HG03575 (cell line): ENCODE measurements around the gene GABRD.

Source experiments
- ATAC-seq: cut with Tn5 transposase; IDR thresholded peaks from one replicate; pipeline ENCODE4 v1.9.1; 2021; ENCODE audit not compliant: unreplicated experiment, insufficient number of reproducible peaks, low FRiP score; ENCODE audit errors: extremely low read depth

The GABRD gene

DNA sequence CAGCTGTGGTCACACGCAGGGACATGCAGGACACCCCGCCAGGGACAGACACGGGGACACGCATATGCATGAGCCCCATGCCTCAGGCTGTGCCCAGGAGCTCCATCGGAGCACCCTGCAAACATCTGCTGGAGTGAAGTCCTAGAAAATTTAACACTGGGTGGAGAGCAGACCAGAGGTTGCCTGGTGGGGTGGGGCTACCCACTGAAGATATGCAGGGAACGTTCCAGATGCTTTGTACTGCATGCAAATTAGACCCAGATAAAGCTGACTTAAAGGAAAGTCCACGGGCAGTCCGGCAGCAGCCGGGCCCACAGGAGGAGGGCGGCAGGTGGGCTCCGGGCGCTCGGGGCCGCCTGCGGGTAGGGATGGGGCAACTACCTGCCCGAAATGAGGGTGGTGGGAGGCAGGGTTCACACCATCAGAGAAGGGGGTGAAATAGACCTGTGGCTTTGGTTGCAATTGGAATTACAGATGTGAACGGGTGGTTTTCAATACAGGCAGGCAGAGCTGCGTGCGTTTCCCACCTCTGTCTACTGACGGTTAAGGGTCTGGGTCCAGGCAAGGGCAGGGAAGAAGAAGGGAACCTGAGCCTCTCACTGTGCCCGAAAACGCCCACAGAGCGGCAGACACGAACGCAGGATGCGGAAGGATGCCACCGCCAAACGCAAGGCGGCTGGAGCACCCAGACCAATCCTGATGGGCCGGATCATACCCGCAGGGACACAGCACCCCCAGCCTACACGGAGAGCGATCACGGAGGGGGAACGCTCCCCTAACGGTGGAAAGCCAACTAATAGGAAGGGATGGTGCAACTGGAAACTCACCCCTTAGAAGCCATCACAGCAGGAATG, 36.5 kb upstream of the GABRD start:
- ATAC-seq: no peak

GRCh38 chr1:1984560-1985070, 34.5 kb upstream of the GABRD start:
- ATAC-seq: no peak

GRCh38 chr1:1985375-1986050, 33.6 kb upstream of the GABRD start:
- ATAC-seq: no peak

GRCh38 chr1:1986451-1987141, 32.5 kb upstream of the GABRD start:
- no peak for ATAC-seq

- ATAC-seq: no peak
Observed at GRCh38 chr1:1987142-1987510, 32.0 kb upstream of the GABRD start.

- no peak for ATAC-seq
Observed at GRCh38 chr1:1988061-1988945, 30.8 kb upstream of the GABRD start.

DNA sequence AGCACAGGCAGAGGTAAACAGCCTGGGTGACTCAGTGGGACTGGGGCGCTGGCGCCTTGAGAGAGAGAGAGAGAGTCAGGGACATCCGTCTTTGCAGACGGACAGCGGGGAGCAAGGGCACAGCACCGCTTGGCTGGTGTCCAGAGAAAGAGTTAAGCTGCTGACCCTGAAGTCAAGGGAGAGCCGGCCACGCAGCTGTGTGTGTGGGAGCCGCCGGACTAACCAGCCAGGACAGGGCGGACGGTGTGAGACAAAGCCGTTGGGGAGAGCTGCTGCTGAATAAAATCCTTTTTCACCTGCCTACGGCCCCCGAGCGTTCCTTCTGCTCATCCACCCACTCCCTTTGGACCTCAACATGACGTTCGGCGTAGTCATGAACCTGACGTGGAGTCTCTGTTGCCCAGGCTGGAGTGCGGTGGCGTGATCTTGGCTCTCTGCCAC, 30.0 kb upstream of the GABRD start:
- ATAC-seq: no peak

- no peak for ATAC-seq
Observed at GRCh38 chr1:1989789-1990188, 29.4 kb upstream of the GABRD start.

DNA sequence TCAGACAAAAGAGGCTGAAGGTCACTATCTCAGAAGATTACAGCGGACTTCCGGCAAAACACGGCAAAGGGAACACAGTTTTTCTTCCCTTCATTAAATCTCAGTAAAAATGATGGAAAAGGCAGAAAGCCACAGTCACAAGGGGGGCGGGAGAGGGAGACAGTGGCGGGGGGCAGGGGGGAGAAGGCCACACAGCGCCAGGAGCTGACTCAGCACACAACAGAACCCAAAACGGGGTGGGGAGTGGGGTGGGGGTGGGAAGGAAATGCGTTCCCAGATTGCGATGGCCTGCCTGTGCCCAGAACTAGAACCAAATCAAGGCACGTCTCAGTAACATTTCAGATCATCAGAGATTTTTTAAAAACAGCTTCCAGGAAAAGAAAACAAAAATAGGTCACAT, 28.9 kb upstream of the GABRD start:
- ATAC-seq: no peak

DNA sequence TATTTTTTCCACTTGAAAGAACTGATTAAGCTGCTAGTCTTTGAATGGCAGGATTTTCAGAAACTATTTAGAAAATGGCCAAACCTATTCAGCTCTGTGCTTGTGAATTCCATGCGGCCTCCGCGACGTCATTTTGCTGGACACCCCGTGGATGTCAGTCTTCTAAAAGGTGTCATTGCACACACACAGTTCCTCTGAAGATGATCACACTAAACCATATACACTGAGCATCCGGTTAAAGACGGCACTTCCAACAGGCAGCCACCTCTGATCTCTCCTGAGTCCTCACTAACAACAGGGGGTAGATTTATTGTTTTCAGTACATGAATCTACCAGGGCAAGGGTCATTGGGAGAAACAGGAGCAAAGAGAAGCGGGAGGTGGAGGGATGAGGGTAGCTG, 24.6 kb upstream of the GABRD start:
- no peak for ATAC-seq

- no peak for ATAC-seq
Observed at GRCh38 chr1:1996207-1996651, 22.9 kb upstream of the GABRD start.

DNA sequence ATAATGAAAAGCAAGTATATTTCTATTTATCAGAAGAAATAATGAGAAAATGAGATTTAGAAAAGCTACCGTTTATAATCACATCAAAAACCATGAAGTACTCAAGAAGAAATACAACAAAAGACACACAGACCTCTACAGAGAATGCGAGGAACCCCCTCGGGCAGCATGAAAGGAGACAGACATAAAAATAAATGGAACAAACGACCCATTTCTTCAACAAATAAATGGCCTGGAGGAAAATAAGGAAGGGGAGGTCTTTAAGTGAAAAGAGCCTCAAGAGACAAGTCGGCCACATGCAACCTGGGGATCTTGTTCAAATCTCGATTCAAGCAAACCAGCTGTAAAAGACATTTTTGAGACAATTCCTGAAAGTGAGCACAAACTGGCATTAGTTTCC, 21.6 kb upstream of the GABRD start:
- no peak for ATAC-seq

DNA sequence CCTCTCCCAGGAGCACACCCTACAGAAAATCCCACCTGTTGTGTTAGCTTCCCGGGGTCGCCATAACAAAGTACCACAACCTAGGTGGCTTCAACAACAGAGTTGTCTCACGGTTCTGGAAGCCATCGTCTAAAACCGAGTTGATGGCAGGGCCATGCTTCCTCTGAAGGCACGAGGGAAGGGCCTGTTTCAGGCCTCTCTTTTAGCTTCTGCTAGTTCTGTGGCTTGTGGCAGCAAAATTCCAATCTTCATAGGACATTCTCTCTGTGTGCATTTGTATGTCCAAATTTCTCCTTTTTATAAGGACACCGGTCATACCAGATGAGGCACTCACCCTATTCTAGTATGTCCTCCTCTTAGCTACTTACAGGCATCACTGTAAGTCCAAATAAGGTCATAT, 18.7 kb upstream of the GABRD start:
- ATAC-seq: no peak

DNA sequence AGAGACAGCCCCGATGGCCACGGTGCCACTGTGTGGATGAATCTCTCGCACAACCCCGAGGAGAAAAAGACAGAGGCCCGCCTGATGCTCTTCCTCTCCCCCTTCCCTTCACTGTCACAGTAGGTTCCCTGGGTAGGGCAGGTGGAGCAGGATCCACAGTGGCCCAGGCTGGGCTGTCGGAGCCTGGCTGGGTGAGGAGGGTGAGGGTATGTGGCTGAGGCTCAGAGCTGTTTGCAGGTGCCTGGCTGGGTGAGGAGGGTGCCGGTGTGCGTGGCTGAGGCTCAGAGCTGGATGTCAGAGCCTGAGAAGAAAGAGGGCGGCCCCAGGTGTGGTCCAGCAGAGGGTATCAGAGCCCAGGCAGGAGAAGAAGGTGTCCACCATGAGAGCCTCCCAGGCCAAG, 18.3 kb upstream of the GABRD start:
- no peak for ATAC-seq

- no peak for ATAC-seq
Observed at GRCh38 chr1:2001773-2002411, 17.3 kb upstream of the GABRD start.

GRCh38 chr1:2003541-2004131, 15.5 kb upstream of the GABRD start, which contains the start of gene CFAP74:
CFAP74 (minus strand) TSS chr1:2003786; CDS start chr1:1990956, 12,830 bp downstream.
- no peak for ATAC-seq

DNA sequence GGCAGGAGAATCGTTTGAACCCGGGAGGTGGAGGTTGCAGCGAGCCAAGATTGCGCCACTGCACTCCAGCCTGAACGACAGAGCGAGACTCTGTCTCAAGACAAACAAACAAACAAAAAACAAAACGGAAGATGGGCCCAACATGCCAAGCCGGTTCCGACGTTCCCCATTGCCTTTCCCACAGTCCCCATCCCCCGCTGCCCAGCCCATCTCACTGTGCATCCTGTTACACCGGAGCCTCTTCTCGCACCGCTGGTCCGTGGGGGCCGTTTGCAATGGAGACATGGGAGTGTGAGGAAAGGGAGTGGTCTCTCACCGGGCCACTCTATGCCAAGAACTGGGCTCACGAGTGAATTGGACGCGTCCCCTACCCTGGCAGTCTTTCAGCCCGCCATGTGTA, 14.3 kb upstream of the GABRD start:
- ATAC-seq: no peak
